GM19238 (cell line): Measurements from ENCODE around the gene NPR1.
A peak's percentile ranks its signal among the peaks of the same experiment; 100 is the strongest.
"Not testable (repeated sequence)": the region's sequence is repeated elsewhere in the genome, so short reads cannot be mapped to it uniquely, and the experiment has no call there.

ENCODE experiments used
- DNase-seq: peaks from one replicate; pipeline ENCODE4 v3.0.0; 2011; ENCODE audit warnings: low spot score; ENCODE audit not compliant: insufficient read length

Gene NPR1

GRCh38 chr1:153678519-153679336 lies at the start of gene NPR1:
Gene NPR1 (plus strand): TSS chr1:153678688. CDS start chr1:153679109, 421 bp downstream.
- peak; percentile 35 for DNase-seq

GRCh38 chr1:153629343-153629665 lies 49.2 kb upstream of the NPR1 start:
- DNase-seq: no peak

GRCh38 chr1:153629971-153630370 lies 48.5 kb upstream of the NPR1 start:
- DNase-seq: no peak

- DNase-seq: no peak
These were observed 48.1 kb upstream of the NPR1 start for GRCh38 chr1:153630384-153630783.

GRCh38 chr1:153631047-153632022 lies 47.2 kb upstream of the NPR1 start:
- no peak for DNase-seq

GRCh38 chr1:153633161-153633753 lies 45.2 kb upstream of the NPR1 start:
- no peak for DNase-seq

GRCh38 chr1:153633754-153634665 lies 44.5 kb upstream of the NPR1 start, which contains the start of gene CHTOP:
Gene CHTOP (plus strand): TSS chr1:153634066. CDS start chr1:153636589, 2,523 bp downstream.
- peak; percentile 97 for DNase-seq

- no peak for DNase-seq
These were observed 42.6 kb upstream of the NPR1 start for GRCh38 chr1:153635872-153636271.

- DNase-seq: no peak
These were observed 42.2 kb upstream of the NPR1 start for GRCh38 chr1:153636312-153636711.

GRCh38 chr1:153638261-153638660 lies 40.2 kb upstream of the NPR1 start:
- no peak for DNase-seq

- no peak for DNase-seq
These were observed 39.2 kb upstream of the NPR1 start for GRCh38 chr1:153639280-153639679.

- DNase-seq: not testable (repeated sequence)
These were observed 38.3 kb upstream of the NPR1 start for GRCh38 chr1:153640213-153640612.

GRCh38 chr1:153640861-153641260 lies 37.6 kb upstream of the NPR1 start:
- no peak for DNase-seq

GRCh38 chr1:153642161-153642560 lies 36.3 kb upstream of the NPR1 start:
- DNase-seq: no peak

GRCh38 chr1:153643100-153643499 lies 35.4 kb upstream of the NPR1 start:
- no peak for DNase-seq

- DNase-seq: no peak
These were observed 34.7 kb upstream of the NPR1 start for GRCh38 chr1:153643816-153644215.

GRCh38 chr1:153646672-153647345 lies 31.7 kb upstream of the NPR1 start:
- no peak for DNase-seq

- no peak for DNase-seq
These were observed 31.2 kb upstream of the NPR1 start for GRCh38 chr1:153647346-153647714.

- no peak for DNase-seq
These were observed 30.4 kb upstream of the NPR1 start for GRCh38 chr1:153648000-153648643.
